ENCODE results near the gene CDKL4. TPM values are rescaled to one million over a fixed set of nuclear protein-coding genes. Genes with fewer than 3 reads are reported as not detected.
"Not testable (repeated sequence)": the region's sequence is repeated elsewhere in the genome, so short reads cannot be mapped to it uniquely, and the experiment has no call there.

The CDKL4 gene
- polyA plus RNA-seq (2013, experiment 1 of 2; ENCODE audit: insufficient read length), result not detected
- polyA plus RNA-seq (2013, experiment 2 of 2; ENCODE audit: insufficient read length), result not detected

- DNase-seq, result peak; percentile 23
Measured at GRCh38 chr2:39243469-39244123, at the start of gene CDKL4. Gene CDKL4 (minus strand): TSS chr2:39243970.

DNA sequence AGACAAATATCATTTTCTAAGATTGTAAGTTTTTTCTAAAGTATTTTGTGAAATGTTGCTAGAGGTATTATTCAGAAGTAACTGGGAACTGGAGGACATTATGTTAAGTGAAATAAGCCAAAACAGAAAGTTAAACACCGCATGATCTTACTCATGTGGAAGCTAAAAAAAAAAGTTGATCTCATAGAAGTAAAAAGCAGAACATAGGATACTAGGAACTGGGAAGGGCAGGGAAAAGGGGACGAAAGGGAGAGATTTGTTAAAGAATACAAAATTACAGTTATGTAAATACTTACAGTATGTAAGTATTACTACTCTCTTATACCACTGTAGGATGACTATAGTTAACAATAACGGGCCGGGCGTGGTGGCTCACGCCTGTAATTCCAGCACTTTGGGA, 46.7 kb upstream of the CDKL4 start:
- DNase-seq, result no peak

DNA sequence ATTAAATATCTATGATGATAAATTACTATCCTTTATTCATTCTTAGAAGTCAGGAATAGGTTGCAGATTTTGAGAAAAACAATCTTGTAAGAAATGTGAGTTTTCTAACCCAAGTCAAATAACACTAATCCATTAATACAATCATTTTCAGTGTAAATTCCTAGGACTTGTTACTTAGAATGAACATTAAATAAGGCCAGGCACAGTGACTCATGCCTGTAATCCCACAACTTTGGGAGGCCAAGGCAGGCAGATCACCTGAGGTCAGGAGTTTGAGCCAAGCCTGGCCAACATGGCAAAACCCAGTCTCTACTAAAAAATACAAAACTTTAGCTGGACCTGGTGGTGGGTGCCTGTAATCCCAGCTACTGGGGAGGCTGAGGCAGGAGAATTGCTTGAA, 45.8 kb upstream of the CDKL4 start:
- DNase-seq, result no peak

DNA sequence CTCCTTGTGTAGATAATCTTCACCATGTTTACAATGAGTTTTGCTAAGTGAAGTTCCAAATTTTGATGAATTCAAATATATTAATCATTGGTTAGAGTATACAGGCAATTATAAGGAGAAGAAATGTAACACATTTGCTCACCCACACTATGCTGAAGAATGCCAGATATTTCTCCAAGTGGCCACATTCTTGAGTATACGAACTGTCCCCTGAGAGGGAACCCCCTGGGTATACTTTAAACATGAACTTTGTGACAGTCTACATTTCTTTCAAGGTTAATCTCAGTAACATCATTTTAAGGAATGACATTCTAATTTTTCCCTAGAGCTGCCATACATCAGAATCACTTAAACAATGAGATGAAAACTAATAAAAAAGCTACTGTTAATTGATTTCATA, 39.8 kb upstream of the CDKL4 start:
- peak; percentile 63 for DNase-seq

- DNase-seq, result no peak
Measured at GRCh38 chr2:39281391-39281790, 37.6 kb upstream of the CDKL4 start.

DNA sequence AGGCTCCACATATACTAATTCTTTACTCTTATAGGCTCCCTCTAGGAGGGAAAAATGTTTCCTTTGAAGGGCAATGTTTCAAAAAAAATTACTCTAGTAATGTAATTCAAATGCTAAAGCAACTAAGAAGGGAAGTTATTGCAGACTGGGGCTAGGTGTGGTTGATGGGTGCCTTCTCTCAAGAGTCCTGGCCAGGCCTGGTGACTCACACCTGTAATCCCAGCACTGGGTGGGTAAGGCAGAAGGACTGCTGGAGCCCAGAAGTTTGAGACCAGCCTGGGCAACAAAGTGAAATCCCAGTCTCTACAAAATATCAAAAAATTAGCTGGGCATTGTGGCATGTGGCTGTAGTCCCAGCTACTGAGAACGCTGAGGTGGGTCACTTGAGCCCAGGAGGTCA, 31.2 kb upstream of the CDKL4 start:
- peak; percentile 2 for DNase-seq

DNA sequence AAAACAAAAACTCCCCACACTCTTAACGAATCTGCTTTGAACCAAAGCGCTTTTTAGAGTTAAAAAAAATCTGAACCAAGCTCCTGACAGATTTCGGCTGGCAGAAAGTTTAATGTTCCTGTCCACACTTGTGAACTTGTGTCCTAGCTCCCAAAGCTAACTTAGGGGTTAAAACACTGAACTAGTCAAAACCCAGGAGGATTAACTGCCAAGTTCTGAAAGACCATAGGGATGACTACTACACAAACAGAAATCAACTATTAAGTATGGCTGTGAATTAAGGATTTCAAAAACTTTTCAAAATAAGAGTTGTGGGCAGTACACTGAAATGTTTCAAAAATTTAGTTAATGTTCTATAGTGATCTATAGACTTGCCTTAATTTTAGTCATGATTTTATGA, 26.2 kb upstream of the CDKL4 start:
- no peak for DNase-seq

DNA sequence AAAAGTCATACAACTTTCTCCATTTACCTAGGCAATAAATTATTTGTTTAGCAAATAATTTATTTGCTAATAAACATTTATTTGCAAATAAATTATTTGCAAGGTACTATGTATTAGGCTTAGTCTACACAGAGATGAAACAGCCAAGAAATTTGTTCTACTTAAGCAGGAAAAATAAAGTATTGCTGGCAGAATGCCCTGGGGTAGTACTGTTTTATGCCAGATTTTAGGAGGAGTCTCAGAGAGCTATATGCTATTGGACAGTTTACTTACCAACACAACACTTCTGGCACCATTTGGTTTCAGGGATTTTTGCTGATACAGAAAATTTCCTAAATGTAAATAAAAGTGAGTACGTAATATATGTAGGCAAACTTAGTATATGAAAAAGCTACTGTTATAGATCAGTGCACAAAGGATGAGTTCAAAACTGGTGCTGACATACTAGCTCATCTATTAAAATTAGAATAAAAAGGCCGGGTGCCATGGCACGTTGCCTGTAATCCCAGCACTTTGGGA, 23.2 kb upstream of the CDKL4 start:
- no peak for DNase-seq

DNA sequence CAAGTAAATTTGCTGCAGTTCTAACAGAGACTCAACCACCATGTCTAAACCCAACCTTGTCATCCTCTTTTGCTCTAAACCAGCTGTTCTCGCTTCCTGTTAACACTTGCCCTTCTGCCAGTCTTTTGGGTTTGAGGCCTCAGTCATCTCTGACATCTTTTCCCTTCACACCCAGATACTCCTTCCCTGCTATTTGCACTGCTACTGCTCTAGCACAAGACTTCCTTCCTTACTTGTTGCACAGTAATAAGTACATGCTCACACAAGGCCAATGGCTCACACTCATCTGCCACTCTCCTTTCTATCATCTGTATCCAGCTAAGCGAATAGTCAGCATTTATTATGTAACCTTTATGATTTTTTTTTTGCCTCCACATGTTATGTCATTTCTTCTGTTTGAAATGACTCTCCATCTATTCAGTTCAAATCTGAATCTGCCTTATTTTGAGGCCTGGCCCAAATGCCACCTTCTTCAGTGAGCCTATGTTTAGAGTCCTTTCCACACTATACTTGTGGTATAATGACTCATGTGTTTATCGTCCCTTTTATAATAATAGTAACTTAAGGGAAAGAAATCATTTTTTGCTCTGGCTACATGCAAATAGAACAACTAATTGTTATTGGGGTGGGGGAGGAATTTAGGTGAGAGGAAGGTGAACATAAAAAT, 22.5 kb upstream of the CDKL4 start:
- peak; percentile 5 for DNase-seq

GRCh38 chr2:39265315-39265714, 21.5 kb upstream of the CDKL4 start:
- DNase-seq, result no peak

DNA sequence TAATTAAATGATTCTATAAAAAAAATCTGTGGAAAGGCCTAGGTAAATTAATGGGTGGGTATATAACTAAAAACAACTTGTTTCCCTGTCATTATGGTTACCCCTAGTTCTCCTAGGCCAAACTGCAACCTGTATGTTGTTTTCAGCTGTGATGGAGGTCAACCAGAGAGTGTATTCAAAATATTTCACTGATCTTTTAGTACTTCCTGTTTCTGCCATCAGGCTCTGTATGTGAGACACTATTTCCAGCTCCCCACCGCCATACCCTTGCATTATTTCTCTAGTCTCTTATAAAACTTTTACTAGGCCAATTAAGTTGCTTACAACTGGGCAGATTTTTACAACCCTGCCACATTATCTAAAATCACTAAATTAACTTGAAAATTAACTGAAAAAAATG, 21.0 kb upstream of the CDKL4 start:
- DNase-seq, result no peak

GRCh38 chr2:39260087-39260486, 16.3 kb upstream of the CDKL4 start:
- no peak for DNase-seq

- DNase-seq, result no peak
Measured at GRCh38 chr2:39256040-39256439, 12.3 kb upstream of the CDKL4 start.

DNA sequence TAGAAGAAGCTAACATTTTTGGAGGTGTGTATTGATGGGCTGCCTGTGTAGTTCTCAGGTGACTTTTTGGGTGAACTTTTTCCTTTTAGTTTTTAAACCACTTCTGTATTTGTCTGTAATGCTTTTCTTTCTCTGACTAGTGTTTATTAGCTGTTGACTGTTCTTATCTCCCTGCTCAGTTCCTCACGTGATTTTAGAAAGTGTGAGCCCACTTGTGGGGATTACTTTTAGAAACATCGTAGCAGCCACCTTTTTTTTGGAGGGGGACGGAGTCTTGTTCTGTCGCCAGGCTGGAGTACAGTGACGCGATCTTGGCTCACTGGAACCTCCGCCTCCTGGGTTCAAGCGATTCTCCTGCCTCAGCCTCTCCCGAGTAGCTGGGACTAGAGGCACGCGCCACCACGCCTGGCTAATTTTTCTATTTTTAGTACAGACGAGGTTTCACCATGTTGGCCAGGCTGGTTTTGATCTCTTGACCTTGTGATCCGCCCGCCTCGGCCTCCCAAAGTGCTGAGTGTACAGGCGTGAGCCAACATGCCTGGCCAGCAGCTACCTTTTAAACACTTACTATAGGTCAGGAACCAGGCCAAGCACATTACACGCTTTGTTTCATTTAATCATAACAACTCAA, 9.2 kb upstream of the CDKL4 start:
- no peak for DNase-seq

- no peak for DNase-seq
Measured at GRCh38 chr2:39247512-39248043, 3.8 kb upstream of the CDKL4 start.

- DNase-seq, result no peak
Measured at GRCh38 chr2:39246382-39246980, 2.7 kb upstream of the CDKL4 start.

GRCh38 chr2:39244963-39245625, 1.3 kb upstream of the CDKL4 start:
- not testable (repeated sequence) for DNase-seq

GRCh38 chr2:39244241-39244862, 582 bp upstream of the CDKL4 start:
- DNase-seq, result not testable (repeated sequence)

- no peak for DNase-seq
Measured at GRCh38 chr2:39241588-39241987, 2.2 kb downstream of the CDKL4 start.

DNA sequence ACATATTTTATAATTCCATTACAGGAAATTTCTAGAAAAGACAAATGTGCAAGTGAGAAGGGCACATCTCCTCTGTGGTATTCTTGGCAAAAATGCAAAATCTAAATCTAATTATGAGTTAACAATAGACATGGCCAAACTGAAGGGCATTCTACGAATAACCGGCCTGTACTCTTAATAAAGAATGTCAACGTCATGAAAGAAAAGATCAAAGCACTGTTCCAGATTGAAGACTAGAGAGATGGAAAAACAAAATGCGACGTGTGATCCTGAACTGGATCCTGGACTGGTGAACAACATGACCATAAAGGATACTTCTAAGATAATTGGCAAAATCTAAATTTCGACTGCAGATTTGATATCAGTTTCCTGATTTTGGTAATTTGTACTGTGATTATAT, 3.0 kb downstream of the CDKL4 start:
- no peak for DNase-seq

- no peak for DNase-seq
Measured at GRCh38 chr2:39234754-39235153, 9.0 kb downstream of the CDKL4 start.

GRCh38 chr2:39232141-39232540, 11.6 kb downstream of the CDKL4 start:
- DNase-seq, result peak; percentile 44
